ES-I3 (cell line): ENCODE results near the gene SMCO3.

Source experiments
- H3K36me3 ChIP-seq: 2 replicates; pipeline ENCODE4 v1.6.1; 2013; ENCODE audit warnings: mild to moderate bottlenecking, low read length, control low read depth, moderate library complexity; ENCODE audit not compliant: insufficient read depth
- H3K4me1 ChIP-seq: 2 replicates; pipeline ENCODE4 v1.6.1; 2013; ENCODE audit warnings: mild to moderate bottlenecking, control low read depth, low read length; ENCODE audit not compliant: insufficient read depth
- H3K9ac ChIP-seq: 2 replicates; pipeline ENCODE4 v1.6.1; 2013; ENCODE audit warnings: low read depth, mild to moderate bottlenecking, low read length, moderate library complexity
- H3K9me3 ChIP-seq: 2 replicates; pipeline ENCODE4 v1.6.1; 2013; ENCODE audit warnings: mild to moderate bottlenecking, low read length, moderate library complexity; ENCODE audit not compliant: control insufficient read depth, insufficient read depth

SMCO3 gene

DNA sequence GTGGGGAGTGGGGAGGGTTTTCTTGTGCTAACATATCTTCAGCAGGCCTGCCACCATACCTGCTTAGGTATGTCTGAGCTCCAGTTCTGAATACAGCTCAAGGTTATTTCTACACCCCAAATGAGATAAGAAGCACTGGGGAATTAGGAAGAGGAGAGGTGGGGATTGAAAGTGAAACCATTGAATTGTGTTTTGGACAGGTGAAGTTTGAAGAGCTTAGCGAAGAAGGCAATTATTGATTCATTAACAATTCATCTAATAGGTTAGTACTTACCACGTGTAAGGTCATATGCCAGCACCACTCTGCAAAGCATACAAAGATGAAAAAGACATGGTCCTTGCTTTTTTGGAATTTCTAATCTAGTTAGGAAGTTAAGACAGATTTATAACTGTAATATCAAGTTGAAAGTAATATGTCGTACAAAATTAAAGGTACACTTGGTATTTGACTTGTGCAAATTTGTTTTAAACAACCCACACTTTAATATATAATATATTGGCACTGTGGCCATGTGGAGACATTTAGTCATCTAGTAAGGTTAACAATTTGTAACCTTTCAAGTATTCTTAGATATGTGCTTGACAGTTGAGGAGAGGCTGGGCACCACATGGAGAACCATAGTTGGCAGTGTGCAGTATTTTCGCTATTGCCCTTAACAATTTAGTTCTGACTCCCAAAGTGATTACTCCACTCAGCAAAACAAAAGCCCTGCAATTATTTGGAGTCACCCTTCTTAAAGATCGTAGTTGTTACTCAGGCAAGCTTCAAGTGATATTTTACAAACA, 3.6 kb downstream of the SMCO3 start:
- Histone ChIP-seq H3K36me3 (no peaks in the 10 kb centered on the region), H3K4me1 (no peaks in the 10 kb centered on the region), H3K9me3 (no peaks in the 10 kb centered on the region), H3K9ac (no peak overlapping the region)

DNA sequence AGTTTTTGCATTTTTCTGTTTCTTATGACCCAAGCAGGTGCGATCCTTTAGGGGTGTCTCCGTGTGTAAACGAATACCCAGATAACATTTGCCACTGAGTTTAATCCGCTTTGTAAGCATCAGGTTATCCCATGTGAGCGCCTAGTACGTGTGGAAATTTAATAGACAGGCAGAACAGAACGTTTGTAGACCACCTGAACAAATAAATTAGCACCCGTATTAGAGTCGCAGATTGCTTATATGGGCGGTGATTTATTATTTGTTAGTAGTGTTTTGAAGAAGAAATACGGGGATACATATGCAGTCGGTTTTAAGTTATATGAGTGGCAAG, 10.2 kb downstream of the SMCO3 start:
- Histone ChIP-seq H3K36me3 (no peaks in the 10 kb centered on the region), H3K9me3 (no peaks in the 10 kb centered on the region), H3K9ac (peak overlapping the region; percentile 69), H3K4me1 (no peaks in the 10 kb centered on the region)

DNA sequence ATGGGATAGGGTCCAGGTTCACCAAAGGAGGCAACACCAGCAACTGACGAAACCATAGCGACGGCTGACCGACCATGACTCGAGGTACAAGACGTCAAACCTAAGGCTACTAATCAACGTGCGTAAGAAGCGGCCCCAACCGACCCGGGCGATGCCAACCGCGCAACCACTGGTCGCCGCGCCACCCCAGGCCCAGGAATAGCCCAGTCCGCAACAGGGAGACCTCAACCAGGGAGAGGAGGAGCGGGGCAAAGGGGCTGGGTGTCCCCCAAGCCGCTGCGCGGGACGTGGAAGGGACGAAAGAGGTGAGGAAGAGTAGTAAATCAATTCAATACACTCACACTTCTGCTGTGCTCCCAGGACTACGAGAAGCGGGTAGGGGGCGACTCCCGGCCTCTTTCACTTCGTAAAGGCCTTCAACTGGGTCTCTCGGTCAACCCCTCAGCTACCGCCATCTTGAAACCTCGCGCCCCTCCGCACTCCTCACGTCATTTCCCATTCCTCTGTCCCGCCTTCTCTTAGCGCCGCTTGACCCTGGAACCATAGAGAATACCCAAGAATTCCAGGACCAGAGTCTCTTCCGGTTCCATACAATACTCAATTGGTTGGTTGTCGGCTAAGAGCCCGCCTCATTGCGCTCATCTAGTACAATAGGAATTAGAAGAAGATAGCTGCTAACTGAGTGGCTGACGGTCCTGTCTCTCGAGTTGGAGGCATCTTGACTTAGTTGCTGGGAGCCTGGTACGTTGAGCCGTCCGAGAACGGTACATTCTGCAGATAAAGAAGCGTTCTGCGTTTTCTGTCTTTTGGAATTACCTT, 10.8 kb downstream of the SMCO3 start, which contains the start of the genes C12orf60 and WBP11:
C12orf60 (plus strand) TSS at position 660 of the 819 bp plus-strand sequence. CDS start 19,266 bp downstream, outside the sequence.
WBP11 (minus strand) TSS at position 468 of the 819 bp plus-strand sequence. CDS start 2,095 bp downstream, outside the sequence.
- Histone ChIP-seq H3K9ac (peak within 1 kb of the TSS; percentile 69), H3K36me3 (peaks cover 3% of the 10 kb centered on the region), H3K9me3 (no peaks in the 10 kb centered on the region), H3K4me1 (no peaks in the 10 kb centered on the region)

DNA sequence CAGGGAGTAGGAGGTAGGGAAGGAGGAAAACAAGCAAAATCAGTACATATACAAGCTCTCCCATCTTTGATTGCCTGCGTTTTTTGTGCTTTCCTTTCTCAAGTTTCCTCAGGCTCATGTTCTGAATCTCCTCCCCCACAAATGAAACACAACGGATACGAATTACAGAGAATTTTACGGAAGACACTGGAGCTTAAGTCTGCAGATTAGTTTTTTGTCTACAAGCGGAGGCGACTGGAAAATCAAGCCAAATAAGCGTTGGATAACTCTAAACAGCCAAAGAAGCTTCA, 11.3 kb downstream of the SMCO3 start:
- Histone ChIP-seq H3K9ac (peak overlapping the region; percentile 69), H3K4me1 (no peaks in the 10 kb centered on the region), H3K9me3 (no peaks in the 10 kb centered on the region), H3K36me3 (peaks cover 5% of the 10 kb centered on the region)

DNA sequence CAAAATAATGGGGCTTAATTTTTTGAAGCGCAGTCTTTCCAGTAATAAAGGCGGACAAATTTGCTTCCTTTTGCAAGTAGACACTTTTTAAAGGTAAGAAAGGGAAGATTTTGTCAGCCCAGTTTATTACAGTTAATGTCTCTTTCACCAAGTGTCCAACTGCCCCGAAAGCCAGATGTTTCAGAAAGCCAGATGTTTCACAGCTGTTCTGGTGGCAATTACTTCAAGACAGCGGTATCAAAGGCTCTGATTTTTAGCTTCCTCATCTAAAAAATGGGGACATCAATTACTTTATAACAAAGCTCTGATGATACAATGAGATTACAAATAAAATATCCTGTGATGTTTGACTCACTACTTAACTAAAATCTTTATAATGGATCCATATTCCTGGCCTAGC, 11.7 kb downstream of the SMCO3 start:
- no peaks in the 10 kb centered on the region for H3K4me1 ChIP-seq
- peak overlapping the region; percentile 69 for H3K9ac ChIP-seq
- peaks cover 5% of the 10 kb centered on the region for H3K36me3 ChIP-seq
- no peaks in the 10 kb centered on the region for H3K9me3 ChIP-seq

DNA sequence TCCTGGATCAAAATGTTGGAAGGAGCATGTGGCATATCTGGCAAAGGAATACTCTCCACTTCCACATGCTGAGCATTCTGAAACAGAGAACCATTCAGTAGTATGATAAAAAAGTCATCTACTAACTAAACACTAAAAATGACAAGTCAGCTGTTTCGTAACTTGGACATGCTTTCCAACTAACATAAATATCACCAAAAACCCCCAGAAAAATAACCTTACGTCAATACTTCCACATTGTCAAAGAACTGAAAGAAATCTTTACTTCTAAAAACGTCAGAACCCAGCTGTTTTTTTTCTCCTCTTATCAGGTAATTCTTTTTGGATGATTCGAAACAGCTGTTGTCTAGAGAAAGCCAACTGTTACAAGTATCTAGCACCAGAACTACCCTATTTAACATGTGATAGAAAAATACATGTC, 18.9 kb downstream of the SMCO3 start:
- no peak overlapping the region for H3K9ac ChIP-seq
- peaks cover 30% of the 10 kb centered on the region for H3K36me3 ChIP-seq
- no peaks in the 10 kb centered on the region for H3K9me3 ChIP-seq
- no peaks in the 10 kb centered on the region for H3K4me1 ChIP-seq

GRCh38 chr12:14785568-14785967, 28.4 kb downstream of the SMCO3 start:
- H3K4me1 ChIP-seq, result no peaks in the 10 kb centered on the region
- H3K36me3 ChIP-seq, result peaks cover 21% of the 10 kb centered on the region
- no peak overlapping the region for H3K9ac ChIP-seq
- H3K9me3 ChIP-seq, result no peaks in the 10 kb centered on the region

DNA sequence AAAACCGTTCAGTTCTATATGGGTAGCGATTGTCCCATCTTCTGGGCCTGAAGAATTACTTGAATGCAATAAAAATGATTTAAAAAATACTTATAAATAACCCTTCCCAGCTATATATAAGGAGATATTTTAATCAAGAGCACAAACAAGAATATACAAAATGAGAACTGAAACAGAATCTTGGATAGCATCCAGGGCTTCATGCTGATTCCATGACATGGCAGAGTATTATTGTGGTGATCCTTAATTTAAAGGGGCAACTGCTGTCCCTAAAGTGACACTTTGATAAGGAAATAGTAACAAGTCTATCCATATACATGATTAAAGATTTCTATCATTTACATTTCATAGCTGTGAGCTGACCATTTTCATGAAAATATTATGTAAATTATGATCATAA, 29.5 kb downstream of the SMCO3 start:
- H3K9ac ChIP-seq, result no peak overlapping the region
- H3K36me3 ChIP-seq, result peaks cover 13% of the 10 kb centered on the region
- no peaks in the 10 kb centered on the region for H3K4me1 ChIP-seq
- H3K9me3 ChIP-seq, result no peaks in the 10 kb centered on the region

DNA sequence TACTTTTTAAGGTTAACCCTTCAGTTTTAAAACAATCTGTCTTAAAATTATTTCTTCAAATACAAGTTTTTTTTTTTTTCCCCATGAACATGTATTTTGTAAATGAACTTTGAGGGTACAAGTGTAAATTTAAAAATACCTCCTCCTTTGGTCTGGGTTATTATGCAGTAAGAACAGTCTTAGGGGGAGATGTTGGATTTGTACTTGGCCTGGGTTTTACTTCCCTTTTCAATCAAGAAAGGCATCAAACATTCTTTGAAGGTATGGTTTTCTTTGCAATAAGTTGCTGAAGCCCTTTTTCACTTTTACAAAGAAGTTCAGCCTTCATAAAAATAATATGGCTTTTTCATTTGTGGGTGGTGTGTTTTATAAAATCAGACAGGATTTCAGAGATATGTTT, 31.2 kb downstream of the SMCO3 start:
- Histone ChIP-seq H3K9ac (no peak overlapping the region), H3K4me1 (peaks cover under 1% of the 10 kb centered on the region; the same call in 1 of the 2 replicates), H3K9me3 (no peaks in the 10 kb centered on the region), H3K36me3 (peaks cover 7% of the 10 kb centered on the region)

GRCh38 chr12:14781563-14781962, 32.4 kb downstream of the SMCO3 start:
- Histone ChIP-seq H3K9ac (no peak overlapping the region), H3K9me3 (no peaks in the 10 kb centered on the region), H3K4me1 (peaks cover 9% of the 10 kb centered on the region), H3K36me3 (peaks cover under 1% of the 10 kb centered on the region; the same call in 1 of the 2 replicates)

DNA sequence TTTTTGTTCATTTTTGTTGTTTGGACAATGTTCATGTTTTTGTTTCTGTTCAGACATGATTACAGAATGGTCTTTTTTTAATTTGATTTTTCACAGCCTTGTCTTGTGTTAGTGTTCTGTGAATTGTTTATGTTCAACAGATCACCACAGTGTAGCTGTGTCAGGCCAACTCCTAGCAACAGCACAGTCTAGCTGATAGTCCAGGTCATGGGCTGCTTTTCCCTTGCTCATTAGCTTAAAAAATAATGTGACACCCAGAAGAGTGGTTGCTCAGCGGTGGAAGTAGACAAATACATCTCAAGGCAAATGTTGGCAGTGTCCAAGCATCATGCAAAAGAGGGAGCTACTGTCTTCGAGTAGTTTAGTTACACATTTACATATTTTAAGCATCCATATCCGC, 33.1 kb downstream of the SMCO3 start:
- Histone ChIP-seq H3K9ac (no peak overlapping the region), H3K36me3 (no peaks in the 10 kb centered on the region), H3K4me1 (peaks cover 9% of the 10 kb centered on the region), H3K9me3 (no peaks in the 10 kb centered on the region)

- no peak overlapping the region for H3K9ac ChIP-seq
- peaks cover 9% of the 10 kb centered on the region for H3K4me1 ChIP-seq
- no peaks in the 10 kb centered on the region for H3K36me3 ChIP-seq
- H3K9me3 ChIP-seq, result no peaks in the 10 kb centered on the region
Measured at GRCh38 chr12:14779834-14780233, 34.1 kb downstream of the SMCO3 start.

DNA sequence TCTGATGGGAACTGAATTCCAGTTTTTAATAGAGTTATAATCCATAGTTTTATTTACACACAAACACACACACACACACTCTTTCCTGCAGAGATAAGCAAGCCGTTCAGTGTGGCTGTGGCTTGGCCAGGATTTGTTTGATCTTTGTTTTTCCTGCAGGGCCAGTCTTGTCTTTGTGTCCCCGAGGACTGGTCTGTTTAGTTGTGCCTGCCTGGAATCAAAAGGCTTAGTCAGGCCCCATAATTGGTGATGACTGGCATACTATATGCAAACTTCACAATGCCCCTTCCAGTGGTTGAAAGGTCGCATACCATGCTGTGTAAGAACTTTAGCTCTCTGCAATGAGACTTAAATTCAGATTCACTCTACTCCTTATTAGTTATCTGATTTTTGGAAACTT, 36.7 kb downstream of the SMCO3 start:
- Histone ChIP-seq H3K9ac (no peak overlapping the region), H3K36me3 (no peaks in the 10 kb centered on the region), H3K9me3 (no peaks in the 10 kb centered on the region), H3K4me1 (peaks cover 9% of the 10 kb centered on the region)

DNA sequence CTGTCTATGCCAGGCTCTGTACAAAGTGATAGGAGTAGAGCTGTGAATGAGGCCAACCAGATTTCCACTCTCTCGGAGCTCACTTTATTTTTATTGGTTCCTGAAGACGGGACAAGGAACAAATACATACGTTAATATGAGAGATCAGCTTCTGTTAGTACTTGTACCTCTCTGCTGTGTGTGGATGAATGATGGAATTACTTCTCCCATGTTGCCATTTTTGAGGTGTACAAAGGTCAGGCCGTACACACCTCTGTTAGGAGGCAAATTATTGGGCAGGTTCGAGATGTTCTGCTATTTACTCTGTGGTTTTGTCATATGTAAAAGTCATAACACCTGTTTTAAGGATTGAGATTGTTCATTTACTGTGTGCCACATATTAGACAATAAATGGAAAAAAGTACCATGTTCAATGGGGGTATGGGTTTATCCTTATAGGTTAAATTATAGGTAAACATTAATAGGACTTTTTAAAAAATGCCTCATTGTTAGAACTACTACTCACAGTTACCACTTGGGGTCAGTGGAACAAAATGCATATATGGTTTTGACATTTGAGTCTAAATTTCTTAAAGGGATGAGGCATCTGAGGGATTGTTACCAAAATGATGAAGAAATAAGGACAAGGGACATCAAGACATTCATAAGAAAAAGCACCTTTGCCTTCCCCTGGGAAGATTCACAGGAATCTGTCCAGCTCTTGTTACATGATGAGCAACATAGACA, 37.6 kb downstream of the SMCO3 start:
- Histone ChIP-seq H3K36me3 (no peaks in the 10 kb centered on the region), H3K4me1 (peaks cover 9% of the 10 kb centered on the region), H3K9ac (peak overlapping the region; percentile 75; the same call in 1 of the 2 replicates)

More for the DNA sequence above, 37.6 kb downstream of the SMCO3 start:
- no peaks in the 10 kb centered on the region for H3K9me3 ChIP-seq
